NCI-H226 (cell line): ENCODE measurements around the gene DBN1.
"Not testable (repeated sequence)": the region's sequence is repeated elsewhere in the genome, so short reads cannot be mapped to it uniquely, and the experiment has no call there.

Experiments used
- DNase-seq: peaks from one replicate; pipeline ENCODE4 v3.0.0-alpha.2; 2015

Gene DBN1

GRCh38 chr5:177490992-177491391 is 17.6 kb upstream of the DBN1 start:
- no peak for DNase-seq

- DNase-seq, result no peak
Measured at GRCh38 chr5:177490311-177490991, 17.0 kb upstream of the DBN1 start.

GRCh38 chr5:177489119-177489716 is 15.8 kb upstream of the DBN1 start:
- DNase-seq, result no peak

- DNase-seq, result no peak
Measured at GRCh38 chr5:177487975-177488374, 14.5 kb upstream of the DBN1 start.

GRCh38 chr5:177487144-177487543 is 13.7 kb upstream of the DBN1 start:
- DNase-seq, result no peak

GRCh38 chr5:177486256-177486655 is 12.8 kb upstream of the DBN1 start:
- no peak for DNase-seq

GRCh38 chr5:177485753-177486152 is 12.3 kb upstream of the DBN1 start:
- DNase-seq, result not testable (repeated sequence)

GRCh38 chr5:177484902-177485549 is 11.6 kb upstream of the DBN1 start:
- no peak for DNase-seq

- DNase-seq, result no peak
Measured at GRCh38 chr5:177483994-177484901, 10.8 kb upstream of the DBN1 start.

- DNase-seq, result no peak
Measured at GRCh38 chr5:177483042-177483441, 9.6 kb upstream of the DBN1 start.

GRCh38 chr5:177482359-177482795 is 8.9 kb upstream of the DBN1 start:
- DNase-seq, result no peak

- DNase-seq, result no peak
Measured at GRCh38 chr5:177479774-177480173, 6.3 kb upstream of the DBN1 start.

- no peak for DNase-seq
Measured at GRCh38 chr5:177478711-177479646, 5.5 kb upstream of the DBN1 start.

- DNase-seq, result no peak
Measured at GRCh38 chr5:177477701-177478477, 4.5 kb upstream of the DBN1 start.

- no peak for DNase-seq
Measured at GRCh38 chr5:177476531-177477233, 3.2 kb upstream of the DBN1 start.

GRCh38 chr5:177475563-177476427 is 2.4 kb upstream of the DBN1 start:
- DNase-seq, result no peak

GRCh38 chr5:177474846-177475562 is 1.6 kb upstream of the DBN1 start:
- DNase-seq, result no peak

GRCh38 chr5:177474002-177474476 is 605 bp upstream of the DBN1 start:
- no peak for DNase-seq
